ENCODE results near the gene SLC35G1. TPM values are rescaled to one million over a fixed set of nuclear protein-coding genes. Genes with fewer than 3 reads are reported as not detected.

Gene SLC35G1
- total and polyA plus RNA-seq, 2 of the 8 experiments (the other 6 are each of a cell fraction or from before 2014, with no cell fraction given) = 6.2 to 6.4 TPM

DNA sequence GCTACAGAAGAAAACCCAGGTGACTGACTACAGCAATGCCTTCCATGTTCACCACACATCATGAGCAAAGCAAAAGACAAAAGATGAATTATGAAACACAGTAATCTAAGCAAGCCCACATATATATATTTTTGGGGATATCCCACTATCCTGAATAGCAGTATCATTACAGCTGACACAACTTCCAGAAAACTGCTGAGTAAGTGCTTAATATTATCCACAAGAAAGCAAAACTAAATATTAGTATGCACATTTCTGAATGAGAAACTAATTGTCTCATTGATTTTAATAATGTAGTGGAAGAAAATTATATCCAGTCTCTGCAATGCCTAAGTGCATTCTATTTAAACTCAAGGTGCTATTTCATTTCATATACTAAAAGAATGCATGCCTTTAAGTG is 14.5 kb upstream of the SLC35G1 start (continued):
- TF ChIP-seq, protein P1, sequence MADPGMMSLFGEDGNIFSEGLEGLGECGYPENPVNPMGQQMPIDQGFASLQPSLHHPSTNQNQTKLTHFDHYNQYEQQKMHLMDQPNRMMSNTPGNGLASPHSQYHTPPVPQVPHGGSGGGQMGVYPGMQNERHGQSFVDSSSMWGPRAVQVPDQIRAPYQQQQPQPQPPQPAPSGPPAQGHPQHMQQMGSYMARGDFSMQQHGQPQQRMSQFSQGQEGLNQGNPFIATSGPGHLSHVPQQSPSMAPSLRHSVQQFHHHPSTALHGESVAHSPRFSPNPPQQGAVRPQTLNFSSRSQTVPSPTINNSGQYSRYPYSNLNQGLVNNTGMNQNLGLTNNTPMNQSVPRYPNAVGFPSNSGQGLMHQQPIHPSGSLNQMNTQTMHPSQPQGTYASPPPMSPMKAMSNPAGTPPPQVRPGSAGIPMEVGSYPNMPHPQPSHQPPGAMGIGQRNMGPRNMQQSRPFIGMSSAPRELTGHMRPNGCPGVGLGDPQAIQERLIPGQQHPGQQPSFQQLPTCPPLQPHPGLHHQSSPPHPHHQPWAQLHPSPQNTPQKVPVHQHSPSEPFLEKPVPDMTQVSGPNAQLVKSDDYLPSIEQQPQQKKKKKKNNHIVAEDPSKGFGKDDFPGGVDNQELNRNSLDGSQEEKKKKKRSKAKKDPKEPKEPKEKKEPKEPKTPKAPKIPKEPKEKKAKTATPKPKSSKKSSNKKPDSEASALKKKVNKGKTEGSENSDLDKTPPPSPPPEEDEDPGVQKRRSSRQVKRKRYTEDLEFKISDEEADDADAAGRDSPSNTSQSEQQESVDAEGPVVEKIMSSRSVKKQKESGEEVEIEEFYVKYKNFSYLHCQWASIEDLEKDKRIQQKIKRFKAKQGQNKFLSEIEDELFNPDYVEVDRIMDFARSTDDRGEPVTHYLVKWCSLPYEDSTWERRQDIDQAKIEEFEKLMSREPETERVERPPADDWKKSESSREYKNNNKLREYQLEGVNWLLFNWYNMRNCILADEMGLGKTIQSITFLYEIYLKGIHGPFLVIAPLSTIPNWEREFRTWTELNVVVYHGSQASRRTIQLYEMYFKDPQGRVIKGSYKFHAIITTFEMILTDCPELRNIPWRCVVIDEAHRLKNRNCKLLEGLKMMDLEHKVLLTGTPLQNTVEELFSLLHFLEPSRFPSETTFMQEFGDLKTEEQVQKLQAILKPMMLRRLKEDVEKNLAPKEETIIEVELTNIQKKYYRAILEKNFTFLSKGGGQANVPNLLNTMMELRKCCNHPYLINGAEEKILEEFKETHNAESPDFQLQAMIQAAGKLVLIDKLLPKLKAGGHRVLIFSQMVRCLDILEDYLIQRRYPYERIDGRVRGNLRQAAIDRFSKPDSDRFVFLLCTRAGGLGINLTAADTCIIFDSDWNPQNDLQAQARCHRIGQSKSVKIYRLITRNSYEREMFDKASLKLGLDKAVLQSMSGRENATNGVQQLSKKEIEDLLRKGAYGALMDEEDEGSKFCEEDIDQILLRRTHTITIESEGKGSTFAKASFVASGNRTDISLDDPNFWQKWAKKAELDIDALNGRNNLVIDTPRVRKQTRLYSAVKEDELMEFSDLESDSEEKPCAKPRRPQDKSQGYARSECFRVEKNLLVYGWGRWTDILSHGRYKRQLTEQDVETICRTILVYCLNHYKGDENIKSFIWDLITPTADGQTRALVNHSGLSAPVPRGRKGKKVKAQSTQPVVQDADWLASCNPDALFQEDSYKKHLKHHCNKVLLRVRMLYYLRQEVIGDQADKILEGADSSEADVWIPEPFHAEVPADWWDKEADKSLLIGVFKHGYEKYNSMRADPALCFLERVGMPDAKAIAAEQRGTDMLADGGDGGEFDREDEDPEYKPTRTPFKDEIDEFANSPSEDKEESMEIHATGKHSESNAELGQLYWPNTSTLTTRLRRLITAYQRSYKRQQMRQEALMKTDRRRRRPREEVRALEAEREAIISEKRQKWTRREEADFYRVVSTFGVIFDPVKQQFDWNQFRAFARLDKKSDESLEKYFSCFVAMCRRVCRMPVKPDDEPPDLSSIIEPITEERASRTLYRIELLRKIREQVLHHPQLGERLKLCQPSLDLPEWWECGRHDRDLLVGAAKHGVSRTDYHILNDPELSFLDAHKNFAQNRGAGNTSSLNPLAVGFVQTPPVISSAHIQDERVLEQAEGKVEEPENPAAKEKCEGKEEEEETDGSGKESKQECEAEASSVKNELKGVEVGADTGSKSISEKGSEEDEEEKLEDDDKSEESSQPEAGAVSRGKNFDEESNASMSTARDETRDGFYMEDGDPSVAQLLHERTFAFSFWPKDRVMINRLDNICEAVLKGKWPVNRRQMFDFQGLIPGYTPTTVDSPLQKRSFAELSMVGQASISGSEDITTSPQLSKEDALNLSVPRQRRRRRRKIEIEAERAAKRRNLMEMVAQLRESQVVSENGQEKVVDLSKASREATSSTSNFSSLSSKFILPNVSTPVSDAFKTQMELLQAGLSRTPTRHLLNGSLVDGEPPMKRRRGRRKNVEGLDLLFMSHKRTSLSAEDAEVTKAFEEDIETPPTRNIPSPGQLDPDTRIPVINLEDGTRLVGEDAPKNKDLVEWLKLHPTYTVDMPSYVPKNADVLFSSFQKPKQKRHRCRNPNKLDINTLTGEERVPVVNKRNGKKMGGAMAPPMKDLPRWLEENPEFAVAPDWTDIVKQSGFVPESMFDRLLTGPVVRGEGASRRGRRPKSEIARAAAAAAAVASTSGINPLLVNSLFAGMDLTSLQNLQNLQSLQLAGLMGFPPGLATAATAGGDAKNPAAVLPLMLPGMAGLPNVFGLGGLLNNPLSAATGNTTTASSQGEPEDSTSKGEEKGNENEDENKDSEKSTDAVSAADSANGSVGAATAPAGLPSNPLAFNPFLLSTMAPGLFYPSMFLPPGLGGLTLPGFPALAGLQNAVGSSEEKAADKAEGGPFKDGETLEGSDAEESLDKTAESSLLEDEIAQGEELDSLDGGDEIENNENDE (IDR thresholded peaks at IDR 0.05; ENCODE audit: insufficient replicate concordance, low read length) = no peak
- no peak for TF ChIP-seq BCL11A (IDR thresholded peaks at IDR 0.05; ENCODE audit: low read depth in 2 of 2, low read length in 2 of 2)

Measured in H1 (cell line).